ENCODE measurements around the gene TPRKB.
"Not testable (repeated sequence)": the region's sequence is repeated elsewhere in the genome, so short reads cannot be mapped to it uniquely, and the experiment has no call there.

The TPRKB gene

GRCh38 chr2:73699437-73699836 lies 37.7 kb downstream of the TPRKB start:
- TF ChIP-seq POLR2A (IDR thresholded peaks at IDR 0.05; ENCODE audit: extremely low read depth, insufficient read length) = no peak
- no peak for TF ChIP-seq MYC (IDR thresholded peaks at IDR 0.05; ENCODE audit: low read depth, low read length)
- no peak for TF ChIP-seq CTCF (IDR thresholded peaks at IDR 0.05; ENCODE audit: low read depth, low read length)
- TF ChIP-seq MAX (IDR thresholded peaks at IDR 0.05; ENCODE audit: low read depth, low read length) = no peak
- no peak for DNase-seq (ENCODE audit: low read depth)
- H3K4me3 ChIP-seq (ENCODE audit: low read depth, low read length) = no peak overlapping the region

GRCh38 chr2:73698101-73698500 lies 39.0 kb downstream of the TPRKB start:
- H3K4me3 ChIP-seq (ENCODE audit: low read depth, low read length) = no peak overlapping the region
- no peak for TF ChIP-seq POLR2A (IDR thresholded peaks at IDR 0.05; ENCODE audit: extremely low read depth, insufficient read length)
- no peak for TF ChIP-seq MYC (IDR thresholded peaks at IDR 0.05; ENCODE audit: low read depth, low read length)
- no peak for TF ChIP-seq MAX (IDR thresholded peaks at IDR 0.05; ENCODE audit: low read depth, low read length)
- no peak for TF ChIP-seq CTCF (IDR thresholded peaks at IDR 0.05; ENCODE audit: low read depth, low read length)
- no peak for DNase-seq (ENCODE audit: low read depth)

- no peak for TF ChIP-seq MYC (IDR thresholded peaks at IDR 0.05; ENCODE audit: low read depth, low read length)
- no peak for TF ChIP-seq POLR2A (IDR thresholded peaks at IDR 0.05; ENCODE audit: extremely low read depth, insufficient read length)
- TF ChIP-seq CTCF (IDR thresholded peaks at IDR 0.05; ENCODE audit: low read depth, low read length) = no peak
- TF ChIP-seq MAX (IDR thresholded peaks at IDR 0.05; ENCODE audit: low read depth, low read length) = no peak
- no peak overlapping the region for H3K4me3 ChIP-seq (ENCODE audit: low read depth, low read length)
- DNase-seq (ENCODE audit: low read depth) = no peak
Observed at GRCh38 chr2:73697606-73698005, 39.5 kb downstream of the TPRKB start.

- not testable (repeated sequence) for H3K4me3 ChIP-seq (ENCODE audit: low read depth, low read length); DNase-seq (ENCODE audit: low read depth)
Observed at GRCh38 chr2:73696985-73697384, 40.2 kb downstream of the TPRKB start.

GRCh38 chr2:73696521-73696920 lies 40.6 kb downstream of the TPRKB start:
- not testable (repeated sequence) for DNase-seq (ENCODE audit: low read depth); H3K4me3 ChIP-seq (ENCODE audit: low read depth, low read length)

- peak; percentile 51 for DNase-seq (ENCODE audit: low read depth)
- not testable (repeated sequence) for H3K4me3 ChIP-seq (ENCODE audit: low read depth, low read length)
- peak; percentile 65 for TF ChIP-seq CTCF (IDR thresholded peaks at IDR 0.05; ENCODE audit: low read depth, low read length)
Observed at GRCh38 chr2:73690372-73691088, 46.6 kb downstream of the TPRKB start.

GRCh38 chr2:73688494-73688893 lies 48.7 kb downstream of the TPRKB start:
- DNase-seq (ENCODE audit: low read depth); H3K4me3 ChIP-seq (ENCODE audit: low read depth, low read length): not testable (repeated sequence)
